GM18517 (cell line): ENCODE measurements around the gene DCC.
A peak's percentile ranks its signal among the peaks of the same experiment; 100 is the strongest.

Source experiments
- ATAC-seq: cut with Tn5 transposase; IDR thresholded peaks from one replicate; pipeline ENCODE4 v1.9.1; 2021; ENCODE audit warnings: mild to moderate bottlenecking, moderate library complexity; ENCODE audit not compliant: unreplicated experiment

DCC gene

GRCh38 chr18:53543711-53544110, 1203.7 kb downstream of the DCC start:
- ATAC-seq = no peak

DNA sequence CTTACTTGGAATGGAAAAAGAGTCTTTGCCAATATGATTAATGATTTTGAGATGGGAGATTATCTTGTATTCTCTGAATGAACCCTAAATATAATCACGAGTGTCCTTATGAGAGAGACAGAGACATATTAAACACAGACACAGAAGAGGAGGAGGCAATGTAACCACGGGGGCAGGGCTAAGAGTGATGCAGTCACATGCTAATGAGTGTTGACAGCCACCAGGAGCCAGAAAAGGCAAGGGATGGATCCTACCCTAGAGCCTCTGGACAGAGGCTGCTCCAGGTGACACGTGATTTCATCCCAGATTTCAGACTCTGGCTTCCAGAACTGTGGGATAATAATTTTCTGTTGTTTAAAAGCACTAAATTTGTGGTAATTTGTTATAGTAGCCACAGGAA, 1204.9 kb downstream of the DCC start:
- ATAC-seq = no peak

- no peak for ATAC-seq
These were observed 1212.0 kb downstream of the DCC start for GRCh38 chr18:53551868-53552426.

- ATAC-seq = no peak
These were observed 1213.0 kb downstream of the DCC start for GRCh38 chr18:53553030-53553429.

DNA sequence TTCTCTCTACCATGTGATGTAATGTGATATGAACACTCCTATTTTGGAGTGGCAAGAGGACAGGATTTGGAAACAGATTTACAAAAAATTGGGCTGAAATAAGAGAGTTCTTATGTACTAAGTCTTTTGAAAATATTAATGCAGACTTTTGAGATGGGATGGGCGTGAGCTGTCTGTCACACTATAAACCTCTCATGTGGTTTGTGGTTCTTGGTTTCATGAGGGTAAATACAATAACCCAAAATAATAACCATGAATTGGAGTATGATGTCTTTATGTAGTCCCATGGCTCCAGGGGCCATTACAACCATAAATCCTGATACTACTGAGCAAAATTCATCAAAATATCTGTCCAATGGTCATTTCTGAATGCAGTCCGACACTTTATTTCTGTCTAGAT, 1216.5 kb downstream of the DCC start:
- no peak for ATAC-seq

- ATAC-seq = no peak
These were observed 1220.5 kb downstream of the DCC start for GRCh38 chr18:53560546-53560945.

GRCh38 chr18:53566626-53567025, 1226.6 kb downstream of the DCC start:
- no peak for ATAC-seq

- peak; percentile 61 for ATAC-seq
These were observed 1228.1 kb downstream of the DCC start for GRCh38 chr18:53567929-53568574.
